Stimulated activated CD8-positive, alpha-beta memory T cell treated with anti-CD3 and anti-CD28 coated beads, Interleukin-7, amount 100 ng/mL, for 24 hours (primary cell): ENCODE measurements around the gene ZC3H12A.
A peak's percentile ranks its signal among the peaks of the same experiment; 100 is the strongest.

Experiments
- DNase-seq: peaks from one replicate; pipeline ENCODE4 v3.0.0-alpha.2; 2020; ENCODE audit warnings: low read depth

The ZC3H12A gene

GRCh38 chr1:37455516-37455915 is 18.9 kb upstream of the ZC3H12A start:
- no peak for DNase-seq

- DNase-seq: no peak
These were observed 17.8 kb upstream of the ZC3H12A start for GRCh38 chr1:37456614-37457013.

GRCh38 chr1:37458551-37458950 is 15.8 kb upstream of the ZC3H12A start:
- no peak for DNase-seq

- no peak for DNase-seq
These were observed 12.5 kb upstream of the ZC3H12A start for GRCh38 chr1:37461698-37462436.

GRCh38 chr1:37464443-37464842 is 9.9 kb upstream of the ZC3H12A start:
- DNase-seq: no peak

GRCh38 chr1:37465593-37466517 is 8.5 kb upstream of the ZC3H12A start:
- no peak for DNase-seq

GRCh38 chr1:37468037-37468436 is 6.3 kb upstream of the ZC3H12A start:
- no peak for DNase-seq

- no peak for DNase-seq
These were observed 5.0 kb upstream of the ZC3H12A start for GRCh38 chr1:37469386-37469785.

- no peak for DNase-seq
These were observed 2.8 kb upstream of the ZC3H12A start for GRCh38 chr1:37471345-37472231.

GRCh38 chr1:37472281-37472680 is 2.1 kb upstream of the ZC3H12A start:
- DNase-seq: no peak

GRCh38 chr1:37472994-37473393 is 1.4 kb upstream of the ZC3H12A start:
- no peak for DNase-seq

GRCh38 chr1:37473431-37474045 is 842 bp upstream of the ZC3H12A start:
- no peak for DNase-seq

- DNase-seq: no peak
These were observed 458 bp downstream of the ZC3H12A start for GRCh38 chr1:37474697-37475379.

GRCh38 chr1:37475380-37476086 is 1.2 kb downstream of the ZC3H12A start:
- no peak for DNase-seq

GRCh38 chr1:37476087-37476452 is 1.7 kb downstream of the ZC3H12A start:
- no peak for DNase-seq

GRCh38 chr1:37476460-37477197 is 2.2 kb downstream of the ZC3H12A start:
- DNase-seq: no peak

- peak; percentile 62 for DNase-seq
These were observed 3.0 kb downstream of the ZC3H12A start for GRCh38 chr1:37477198-37477931.

- DNase-seq: no peak
These were observed 3.6 kb downstream of the ZC3H12A start for GRCh38 chr1:37477946-37478345.

GRCh38 chr1:37478451-37478881 is 4.1 kb downstream of the ZC3H12A start:
- DNase-seq: no peak
